Measurements from ENCODE around the gene ACBD5. TPM values are rescaled to one million over a fixed set of nuclear protein-coding genes. Genes with fewer than 3 reads are reported as not detected.
A peak's percentile ranks its signal among the peaks of the same experiment; 100 is the strongest.

ACBD5 gene
- total RNA-seq, 1 donor from 2014 or later = 49.7 TPM

GRCh38 chr10:27155066-27155754 lies 85.4 kb downstream of the ACBD5 start, which contains the start of gene MASTL:
Gene MASTL, plus strand, starts transcription at chr10:27155352. Its CDS starts 75 bp downstream, at chr10:27155427.
- DNase-seq (ENCODE audit: low spot score in 2 of 2) (peak; percentile 88 to 92), FAIRE-seq (no peak)

GRCh38 chr10:27153845-27154193 lies 86.8 kb downstream of the ACBD5 start:
- FAIRE-seq (no peak), DNase-seq (ENCODE audit: low spot score in 2 of 2) (peak; percentile 16 to 30)

- DNase-seq (ENCODE audit: low spot score in 2 of 2) (no peak), FAIRE-seq (no peak)
These were observed 87.3 kb downstream of the ACBD5 start for GRCh38 chr10:27153329-27153728.

GRCh38 chr10:27152687-27153086 lies 87.9 kb downstream of the ACBD5 start:
- FAIRE-seq (no peak), DNase-seq (ENCODE audit: low spot score in 2 of 2) (no peak)

- no peak for FAIRE-seq
These were observed 90.3 kb downstream of the ACBD5 start for GRCh38 chr10:27150261-27150660.

GRCh38 chr10:27147701-27148100 lies 92.9 kb downstream of the ACBD5 start:
- no peak for DNase-seq (ENCODE audit: low spot score in 2 of 2)
- no peak for FAIRE-seq

More at GRCh38 chr10:27150261-27150660, 90.3 kb downstream of the ACBD5 start:
- no peak for DNase-seq (ENCODE audit: low spot score in 2 of 2)

- FAIRE-seq = no peak
- no peak for DNase-seq (ENCODE audit: low spot score in 2 of 2)
These were observed 94.7 kb downstream of the ACBD5 start for GRCh38 chr10:27145937-27146336.

Small RNA genes lying within 50 kb of the gene (small RNA-seq; reads per million reads assigned to genes)
- gene RNU2-24P = 0.97 reads per million, percentile 64 among the genes with 10 or more reads in this experiment
- not detected for gene RNU7-12P

Other genes starting within 250 kb of the ACBD5 start
- gene ANKRD26, start 140.3 kb downstream of the ACBD5 start, total RNA-seq = 24.1 TPM
- gene YME1L1, start 86.4 kb downstream of the ACBD5 start, total RNA-seq = 118 TPM
- 14.3 TPM for gene MASTL, start 85.4 kb downstream of the ACBD5 start, total RNA-seq